Astrocyte (in vitro differentiated cells and primary cell): ENCODE results near the gene RMRP. TPM values are rescaled to one million over a fixed set of nuclear protein-coding genes. Genes with fewer than 3 reads are reported as not detected.
A peak's percentile ranks its signal among the peaks of the same experiment; 100 is the strongest.

Source experiments
- DNase-seq: peaks from one replicate; pipeline ENCODE4 v3.0.0-alpha.2; 2010; ENCODE audit warnings: low read depth
- FAIRE-seq: peaks from 2 replicates; lab custom pipeline; 2011; peaks lifted over from hg19 to GRCh38; lab: Jason Lieb, UNC
- H2AFZ ChIP-seq: 2 replicates; pipeline ENCODE4 v1.6.0; 2012; ENCODE audit warnings: low read depth, low read length, inconsistent platforms
- H3K27ac ChIP-seq: 2 replicates; pipeline ENCODE4 v1.5.1; 2011; ENCODE audit warnings: low read depth, low read length, inconsistent platforms
- H3K27me3 ChIP-seq: 2 replicates; pipeline ENCODE4 v1.6.0; 2011; ENCODE audit warnings: low read length, inconsistent platforms; ENCODE audit not compliant: insufficient read depth
- H3K36me3 ChIP-seq: 2 replicates; pipeline ENCODE4 v1.5.1; 2011; ENCODE audit warnings: low read length, inconsistent platforms; ENCODE audit not compliant: insufficient read depth
- H3K4me1 ChIP-seq: 2 replicates; pipeline ENCODE4 v1.5.1; 2011; ENCODE audit warnings: low read length, inconsistent platforms; ENCODE audit not compliant: insufficient read depth
- H3K4me2 ChIP-seq: 2 replicates; pipeline ENCODE4 v1.6.0; 2012; ENCODE audit warnings: low read length, inconsistent platforms
- H3K4me3 ChIP-seq: 2 replicates; pipeline ENCODE4 v1.5.1; 2011; ENCODE audit warnings: low read depth, mild to moderate bottlenecking, low read length, inconsistent platforms; ENCODE audit not compliant: insufficient read depth
- H3K79me2 ChIP-seq: 2 replicates; pipeline ENCODE4 v1.6.0; 2012; ENCODE audit warnings: mild to moderate bottlenecking, low read length, inconsistent platforms; ENCODE audit not compliant: insufficient read depth
- H3K9ac ChIP-seq: 2 replicates; pipeline ENCODE4 v1.6.0; 2012; ENCODE audit warnings: mild to moderate bottlenecking, low read length, inconsistent platforms
- H3K9me3 ChIP-seq: 2 replicates; pipeline ENCODE4 v1.5.1; 2012; ENCODE audit warnings: low read depth, mild to moderate bottlenecking, low read length, inconsistent platforms; ENCODE audit not compliant: insufficient read depth
- H4K20me1 ChIP-seq: 2 replicates; pipeline ENCODE4 v1.6.0; 2012; ENCODE audit warnings: low read length, inconsistent platforms; ENCODE audit not compliant: insufficient read depth
- H3K27ac Mint-ChIP-seq: one replicate; pipeline ENCODE4 v1.8.0; 2021; ENCODE audit warnings: mild to moderate bottlenecking, mixed read lengths; ENCODE audit not compliant: unreplicated experiment
- H3K27me3 Mint-ChIP-seq: one replicate; pipeline ENCODE4 v1.8.0; 2021; ENCODE audit warnings: low read depth, mixed read lengths; ENCODE audit not compliant: unreplicated experiment
- H3K36me3 Mint-ChIP-seq: one replicate; pipeline ENCODE4 v1.8.0; 2021; ENCODE audit warnings: low read depth, mixed read lengths; ENCODE audit not compliant: unreplicated experiment
- H3K4me1 Mint-ChIP-seq: one replicate; pipeline ENCODE4 v1.8.0; 2021; ENCODE audit warnings: low read depth, mixed read lengths; ENCODE audit not compliant: unreplicated experiment
- H3K4me3 Mint-ChIP-seq: one replicate; pipeline ENCODE4 v1.8.0; 2021; ENCODE audit warnings: mild to moderate bottlenecking, moderate library complexity, mixed read lengths; ENCODE audit not compliant: unreplicated experiment
- H3K9me3 Mint-ChIP-seq: one replicate; pipeline ENCODE4 v1.8.0; 2021; ENCODE audit warnings: mild to moderate bottlenecking, mixed read lengths; ENCODE audit not compliant: unreplicated experiment
- EZH2 ChIP-seq: IDR thresholded peaks from 2 replicates; pipeline ENCODE4 v1.6.1; 2012; ENCODE audit warnings: mild to moderate bottlenecking, low read length, inconsistent platforms; ENCODE audit not compliant: insufficient read depth
- total RNA-seq: library from RNA; stranded (reverse); gene quantifications from 2 replicates; pipeline ENCODE4 v1.2.1, GENCODE V29; 2021
- TF ChIP-seq, protein P1 (sequence below): IDR thresholded peaks from 2 replicates; pipeline ENCODE4 v1.5.1; 2011; ENCODE audit warnings: low read depth, mild to moderate bottlenecking, inconsistent platforms, low read length, moderate library complexity; ENCODE audit not compliant: insufficient read depth

RMRP gene
- total RNA-seq, 1 donor from 2014 or later, result 13,402 TPM

DNA sequence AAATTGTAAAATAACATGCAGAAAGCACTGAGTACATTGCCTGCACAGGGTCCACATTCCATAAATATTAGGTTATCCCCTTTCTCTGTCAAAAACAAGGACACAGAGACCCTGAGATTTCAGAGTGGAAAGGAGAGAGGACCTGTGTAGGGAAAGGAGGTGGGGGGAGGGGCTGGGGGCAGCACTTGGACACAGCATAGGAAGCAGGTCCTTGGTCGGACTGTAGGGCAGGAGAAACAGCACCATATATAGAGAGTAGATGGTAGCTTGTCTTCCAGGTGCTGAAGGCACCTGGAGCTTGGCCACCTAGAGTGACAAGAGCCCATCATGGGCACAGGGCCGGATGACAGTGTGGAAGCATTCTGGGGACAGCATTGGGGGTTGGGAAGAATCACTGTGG is 29.5 kb upstream of the RMRP start:
- Mint-ChIP-seq H3K27ac (peak overlapping the region; percentile 88), H3K9me3 (no peaks in the 10 kb centered on the region), H3K27me3 (no peaks in the 10 kb centered on the region), H3K36me3 (peaks cover 32% of the 10 kb centered on the region), H3K4me3 (peak overlapping the region; percentile 94), H3K4me1 (peaks cover 49% of the 10 kb centered on the region)
- TF ChIP-seq EZH2, result no peak
- TF ChIP-seq, protein P1, sequence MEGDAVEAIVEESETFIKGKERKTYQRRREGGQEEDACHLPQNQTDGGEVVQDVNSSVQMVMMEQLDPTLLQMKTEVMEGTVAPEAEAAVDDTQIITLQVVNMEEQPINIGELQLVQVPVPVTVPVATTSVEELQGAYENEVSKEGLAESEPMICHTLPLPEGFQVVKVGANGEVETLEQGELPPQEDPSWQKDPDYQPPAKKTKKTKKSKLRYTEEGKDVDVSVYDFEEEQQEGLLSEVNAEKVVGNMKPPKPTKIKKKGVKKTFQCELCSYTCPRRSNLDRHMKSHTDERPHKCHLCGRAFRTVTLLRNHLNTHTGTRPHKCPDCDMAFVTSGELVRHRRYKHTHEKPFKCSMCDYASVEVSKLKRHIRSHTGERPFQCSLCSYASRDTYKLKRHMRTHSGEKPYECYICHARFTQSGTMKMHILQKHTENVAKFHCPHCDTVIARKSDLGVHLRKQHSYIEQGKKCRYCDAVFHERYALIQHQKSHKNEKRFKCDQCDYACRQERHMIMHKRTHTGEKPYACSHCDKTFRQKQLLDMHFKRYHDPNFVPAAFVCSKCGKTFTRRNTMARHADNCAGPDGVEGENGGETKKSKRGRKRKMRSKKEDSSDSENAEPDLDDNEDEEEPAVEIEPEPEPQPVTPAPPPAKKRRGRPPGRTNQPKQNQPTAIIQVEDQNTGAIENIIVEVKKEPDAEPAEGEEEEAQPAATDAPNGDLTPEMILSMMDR, result no peak
- FAIRE-seq (no peak), DNase-seq (no peak)
- H3K4me1 ChIP-seq, result peaks cover 64% of the 10 kb centered on the region
- H3K4me3 ChIP-seq, result peak overlapping the region; percentile 97
- H3K9ac ChIP-seq, result peak overlapping the region; percentile 96
- no peaks in the 10 kb centered on the region for H3K9me3 ChIP-seq
- H3K36me3 ChIP-seq, result peaks cover 55% of the 10 kb centered on the region
- H3K27ac ChIP-seq, result peak overlapping the region; percentile 44
- peak overlapping the region; percentile 100 for H3K4me2 ChIP-seq
- H4K20me1 ChIP-seq, result peaks cover 74% of the 10 kb centered on the region
- no peak overlapping the region for H2AFZ ChIP-seq
- peaks cover 67% of the 10 kb centered on the region for H3K79me2 ChIP-seq
- H3K27me3 ChIP-seq, result no peaks in the 10 kb centered on the region

DNA sequence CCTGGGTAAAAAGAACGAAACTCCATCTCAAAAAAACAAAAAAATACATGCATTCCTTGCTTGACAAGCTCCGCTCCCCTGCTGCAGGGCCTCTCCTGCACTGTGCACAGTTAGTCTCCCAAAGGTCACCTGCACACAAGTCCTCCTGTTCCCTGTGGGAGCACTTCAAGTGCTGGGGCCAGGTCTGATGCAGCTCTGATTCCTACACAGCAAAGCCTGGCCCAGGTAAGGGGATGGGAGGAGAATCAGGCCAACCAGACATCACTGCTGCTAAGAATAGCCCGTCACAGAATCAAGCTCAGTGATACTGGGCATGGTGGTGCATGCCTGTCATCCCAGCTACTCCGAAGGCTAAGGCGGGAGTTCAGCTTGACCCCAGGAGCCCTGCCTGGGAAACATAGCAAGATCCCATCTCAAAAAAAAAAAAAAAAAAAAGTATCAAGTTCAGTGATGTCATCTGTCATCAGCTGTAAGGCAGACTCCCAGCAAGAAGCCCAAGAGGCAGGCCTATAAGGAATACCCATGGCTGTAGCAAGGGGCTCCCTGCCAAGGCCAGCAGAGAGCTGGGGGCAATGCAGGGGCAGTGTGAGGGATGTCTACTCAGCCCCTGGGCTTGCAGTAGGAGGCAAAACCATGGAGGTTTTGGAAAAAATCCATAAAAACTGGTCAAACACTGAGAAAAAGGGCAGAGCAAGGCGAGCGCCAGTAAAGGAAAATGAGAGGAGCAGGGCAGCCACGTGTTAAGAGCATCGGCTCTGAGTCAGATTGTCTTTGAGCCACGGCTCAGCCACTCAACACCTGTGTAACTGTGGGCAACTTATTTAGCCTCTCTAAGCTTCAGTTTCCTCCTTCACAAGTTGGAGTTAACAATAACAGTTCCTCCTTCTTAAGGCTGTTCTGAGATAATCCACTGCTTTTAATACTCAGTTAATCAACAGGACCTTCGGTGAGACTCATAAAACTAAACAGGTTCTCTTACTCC is 28.7 kb upstream of the RMRP start:
- Histone ChIP-seq H3K4me1 (peaks cover 65% of the 10 kb centered on the region), H4K20me1 (peaks cover 82% of the 10 kb centered on the region), H3K4me3 (peak overlapping the region; percentile 97), H3K9me3 (no peaks in the 10 kb centered on the region), H3K9ac (peak overlapping the region; percentile 96), H3K4me2 (peak overlapping the region; percentile 100), H2AFZ (no peak overlapping the region), H3K79me2 (peaks cover 67% of the 10 kb centered on the region), H3K36me3 (peaks cover 58% of the 10 kb centered on the region), H3K27ac (peak overlapping the region; percentile 17), H3K27me3 (no peaks in the 10 kb centered on the region)
- Mint-ChIP-seq H3K4me3 (peak overlapping the region; percentile 94), H3K4me1 (peaks cover 57% of the 10 kb centered on the region), H3K27me3 (no peaks in the 10 kb centered on the region), H3K27ac (peak overlapping the region; percentile 81), H3K9me3 (no peaks in the 10 kb centered on the region), H3K36me3 (peaks cover 36% of the 10 kb centered on the region)
- FAIRE-seq (no peak), DNase-seq (peak; percentile 53)
- no peak for TF ChIP-seq EZH2
- TF ChIP-seq, protein P1, result no peak
